GM19043 (cell line): ENCODE data around the gene ALPP.
"Not testable (repeated sequence)": the region's sequence is repeated elsewhere in the genome, so short reads cannot be mapped to it uniquely, and the experiment has no call there.

Experiments used
- ATAC-seq: cut with Tn5 transposase; IDR thresholded peaks from one replicate; pipeline ENCODE4 v1.9.1; 2021; ENCODE audit warnings: low read depth; ENCODE audit not compliant: unreplicated experiment

The ALPP gene

DNA sequence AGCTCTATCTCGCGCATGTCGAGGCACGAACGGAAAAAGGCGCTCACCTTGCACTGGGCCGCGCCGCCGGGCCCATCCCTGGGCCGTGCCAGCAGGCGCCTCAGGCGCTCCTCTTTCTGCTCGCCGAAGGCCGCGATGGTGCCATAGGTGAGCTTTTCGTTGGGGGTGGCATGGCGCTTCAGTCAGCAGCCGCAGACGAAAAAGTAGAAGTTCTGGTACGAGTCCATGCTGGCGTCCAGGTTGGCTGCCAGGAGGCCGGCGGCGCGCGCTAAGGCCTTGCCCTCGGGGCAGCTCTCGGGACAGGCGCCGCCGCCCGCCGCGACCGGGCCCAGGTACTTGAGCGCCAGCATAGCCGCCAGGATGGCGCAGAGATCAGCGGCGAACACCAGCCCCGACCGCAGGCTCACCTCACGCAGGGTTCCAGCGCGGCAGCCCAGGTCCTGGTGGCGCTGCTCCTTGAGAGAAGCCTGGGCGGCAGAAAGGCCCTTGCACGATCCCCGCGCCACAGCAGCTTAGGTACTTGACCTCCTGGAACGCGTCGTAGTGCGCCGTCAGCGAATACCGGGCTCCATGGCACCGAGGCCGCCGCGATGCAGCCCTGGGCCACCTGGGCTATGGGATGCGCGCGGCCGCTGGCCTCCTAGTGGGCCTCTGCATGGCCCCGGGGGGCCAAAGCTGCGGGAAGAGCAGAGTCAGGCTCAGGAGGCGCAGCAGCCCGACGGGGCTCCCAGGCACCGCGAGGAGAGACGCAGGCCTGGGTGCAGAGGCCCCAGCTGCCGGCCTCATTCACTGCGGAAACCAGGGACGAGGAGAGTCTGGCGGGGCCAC lies 40.9 kb downstream of the ALPP start:
- no peak for ATAC-seq

- ATAC-seq, result no peak
Observed at GRCh38 chr2:232420073-232420454, 41.5 kb downstream of the ALPP start.

- ATAC-seq, result no peak
Observed at GRCh38 chr2:232420463-232421188, 42.1 kb downstream of the ALPP start.

DNA sequence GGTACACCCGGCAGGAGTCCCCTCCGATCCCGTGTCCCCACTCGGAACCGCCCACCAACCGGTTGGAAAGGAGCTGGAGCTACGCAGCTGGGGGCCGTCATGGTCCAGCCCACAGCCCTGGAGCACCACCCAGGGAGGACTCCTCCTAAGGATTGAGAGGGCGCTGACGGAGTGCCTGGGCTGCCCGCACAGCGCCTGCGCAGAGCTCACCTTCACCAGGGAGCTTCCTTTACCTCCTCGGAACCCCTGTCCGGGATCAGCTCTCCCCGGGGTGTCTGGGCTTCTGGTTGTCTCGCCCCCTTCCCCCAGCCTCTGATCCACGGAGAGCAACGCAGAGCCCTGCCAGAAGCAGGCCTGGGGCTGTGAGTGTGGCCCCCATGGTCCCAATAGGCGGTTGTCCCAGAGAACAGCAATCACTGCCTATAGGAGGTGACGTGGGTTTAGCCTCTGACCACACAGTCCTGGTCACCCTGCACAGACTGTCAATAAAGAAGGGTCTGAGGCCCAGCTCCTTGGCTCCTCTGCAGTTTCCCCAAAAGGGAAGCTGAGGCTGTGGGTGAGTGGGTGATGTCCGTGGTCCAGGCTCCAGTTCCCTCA lies 42.7 kb downstream of the ALPP start:
- ATAC-seq, result no peak

GRCh38 chr2:232422051-232422450 lies 43.5 kb downstream of the ALPP start:
- no peak for ATAC-seq

DNA sequence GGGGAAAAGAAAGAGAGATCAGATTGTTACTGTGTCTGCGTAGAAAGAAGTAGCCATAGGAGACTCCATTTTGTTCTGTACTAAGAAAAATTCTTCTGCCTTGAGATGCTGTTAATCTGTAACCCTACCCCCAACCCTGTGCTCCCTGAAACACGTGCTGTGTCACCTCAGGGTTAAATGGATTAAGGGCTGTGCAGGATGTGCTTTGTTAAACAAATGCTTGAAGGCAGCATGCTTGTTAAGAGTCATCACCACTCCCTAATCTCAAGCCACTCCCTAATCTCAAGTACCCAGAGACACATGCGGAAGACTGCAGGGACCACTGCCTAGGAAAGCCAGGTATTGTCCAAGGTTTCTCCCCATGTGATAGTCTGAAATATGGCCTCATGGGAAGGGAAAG lies 44.4 kb downstream of the ALPP start:
- not testable (repeated sequence) for ATAC-seq

- ATAC-seq, result not testable (repeated sequence)
Observed at GRCh38 chr2:232423407-232423806, 44.9 kb downstream of the ALPP start.

GRCh38 chr2:232431705-232432590 lies 53.4 kb downstream of the ALPP start:
- ATAC-seq, result no peak
